SK-N-SH (cell line): ENCODE data around the gene PCNX2. TPM values are rescaled to one million over a fixed set of nuclear protein-coding genes. Genes with fewer than 3 reads are reported as not detected.

ENCODE experiments used
- CTCF ChIA-PET: fragments of 300-600, 350-600 bp; formaldehyde crosslinking; extraction: SDS; loops from one replicate; lab custom pipeline; 2021; lab: Yijun Ruan, JAX
- POLR2A ChIA-PET: fragments of 350-600 bp; sonication (Branson Sonifier 250); formaldehyde crosslinking; extraction: SDS; loops from one replicate; lab custom pipeline; 2020; ENCODE audit warnings: antibody characterized with exemption, inconsistent platforms; lab: Yijun Ruan, JAX
- DNase-seq: peaks from one replicate; pipeline ENCODE4 v3.0.0; 2012
- H2AFZ ChIP-seq: fragments of 200-600 bp; sonication (generic); 2 replicates; pipeline ENCODE4 v1.8.1; 2016; ENCODE audit warnings: antibody characterized with exemption, mild to moderate bottlenecking, low read depth
- H3F3A ChIP-seq: fragments of 200-600 bp; sonication (generic); replicated peaks from 2 replicates; pipeline ENCODE3; 2016; ENCODE audit warnings: antibody characterized with exemption, mild to moderate bottlenecking; ENCODE audit not compliant: insufficient read depth
- H3K27ac ChIP-seq, 2 experiments: fragments of 200-500 bp in 1 of 2; fragments of 200-600 bp in 1 of 2; sonication (Bioruptor generic) in 1 of 2; sonication (generic), shearing (Covaris generic) in 1 of 2; 2 replicates each; pipeline versions ENCODE4 v1.5.1 to v1.6.1; 2014 to 2016; ENCODE audit warnings: low read depth in 2 of 2, inconsistent platforms in 1 of 2, low read length in 1 of 2, mild to moderate bottlenecking in 1 of 2, mixed read lengths in 1 of 2
- H3K27me3 ChIP-seq: fragments of 200-600 bp; sonication (generic), shearing (Covaris generic); 2 replicates; pipeline ENCODE4 v1.6.1; 2016; ENCODE audit warnings: mixed run types; ENCODE audit not compliant: insufficient read depth
- H3K36me3 ChIP-seq, 2 experiments: fragments of 200-500 bp in 1 of 2; fragments of 200-600 bp in 1 of 2; sonication (Bioruptor generic) in 1 of 2; sonication (generic) in 1 of 2; replicated peaks in 1 of 2; 2 replicates each; pipeline versions ENCODE3 to v1.5.1; 2014 to 2016; ENCODE audit warnings: low read length in 1 of 2, mild to moderate bottlenecking in 1 of 2; ENCODE audit not compliant: insufficient read depth in 2 of 2, control insufficient read depth in 1 of 2
- H3K4me1 ChIP-seq, 2 experiments: fragments of 200-500 bp in 1 of 2; fragments of 200-600 bp in 1 of 2; sonication (Bioruptor generic) in 1 of 2; sonication (generic), shearing (Covaris generic) in 1 of 2; 2 replicates each; pipeline versions ENCODE4 v1.5.1 to v1.6.1; 2014 to 2016; ENCODE audit warnings: low read depth in 1 of 2, low read length in 1 of 2, mixed run types in 1 of 2; ENCODE audit not compliant: insufficient read depth in 2 of 2, control insufficient read depth in 1 of 2
- H3K4me2 ChIP-seq: fragments of 200-600 bp; sonication (generic), shearing (Covaris generic); 2 replicates; pipeline ENCODE4 v1.6.1; 2017; ENCODE audit warnings: mixed run types
- H3K4me3 ChIP-seq, 2 experiments: fragments of 200-500 bp in 1 of 2; fragments of 200-600 bp in 1 of 2; sonication (Bioruptor generic) in 1 of 2; sonication (generic), shearing (Covaris generic) in 1 of 2; 2 replicates each; pipeline versions ENCODE4 v1.5.1 to v1.8.1; 2014 to 2016; ENCODE audit warnings: low read depth in 2 of 2, inconsistent platforms in 1 of 2, low read length in 1 of 2, mild to moderate bottlenecking in 1 of 2, mixed read lengths in 1 of 2, moderate library complexity in 1 of 2
- H3K79me2 ChIP-seq: fragments of 200-600 bp; sonication (generic); 2 replicates; pipeline ENCODE4 v1.8.1; 2017; ENCODE audit warnings: mild to moderate bottlenecking; ENCODE audit not compliant: insufficient read depth
- H3K9ac ChIP-seq: fragments of 200-600 bp; sonication (generic); 2 replicates; pipeline ENCODE4 v1.6.1; 2017; ENCODE audit warnings: mixed run types
- H3K9me2 ChIP-seq: fragments of 200-600 bp; sonication (generic); 2 replicates; pipeline ENCODE4 v1.6.1; 2017; ENCODE audit warnings: mixed run types
- H3K9me3 ChIP-seq: fragments of 200-600 bp; sonication (generic); 2 replicates; pipeline ENCODE4 v1.6.1; 2017; ENCODE audit warnings: mixed run types, mild to moderate bottlenecking, moderate library complexity
- H4K20me1 ChIP-seq: fragments of 200-600 bp; sonication (generic); 2 replicates; pipeline ENCODE4 v1.6.1; 2017; ENCODE audit warnings: mild to moderate bottlenecking, mixed run types; ENCODE audit not compliant: insufficient read depth
- ELF1 ChIP-seq: IDR thresholded peaks from 2 replicates; pipeline ENCODE4 v1.4.0; 2012
- EZH2phosphoT487 ChIP-seq: fragments of 200-600 bp; sonication (generic); IDR thresholded peaks from 2 replicates; pipeline ENCODE4 v1.6.1; 2017; ENCODE audit warnings: low read depth, mixed run types, mild to moderate bottlenecking, antibody characterized with exemption, moderate library complexity, borderline replicate concordance
- FOSL2 ChIP-seq: IDR thresholded peaks from 2 replicates; pipeline ENCODE4 v1.4.0; 2012; ENCODE audit warnings: low read depth, mild to moderate bottlenecking, moderate library complexity, borderline replicate concordance
- FOXM1 ChIP-seq: IDR thresholded peaks from 2 replicates; pipeline ENCODE4 v1.4.0; 2012; ENCODE audit warnings: low read depth, mild to moderate bottlenecking
- GATA2 ChIP-seq: sonication (generic); formaldehyde crosslinking; IDR thresholded peaks from 2 replicates; pipeline ENCODE4 v1.5.0; 2020; ENCODE audit warnings: mild to moderate bottlenecking, missing genetic modification reagents
- MEF2A ChIP-seq: IDR thresholded peaks from 2 replicates; pipeline ENCODE4 v1.4.0; 2012; ENCODE audit warnings: low read depth, borderline replicate concordance
- NFIC ChIP-seq: IDR thresholded peaks from 2 replicates; pipeline ENCODE4 v1.4.0; 2012; ENCODE audit warnings: borderline replicate concordance
- RCOR1 ChIP-seq: fragments of 150-350 bp; IDR thresholded peaks from 2 replicates; pipeline ENCODE4 v1.6.1; 2017; ENCODE audit warnings: antibody characterized with exemption, low read length
- RFX5 ChIP-seq: IDR thresholded peaks from 2 replicates; pipeline ENCODE4 v1.6.1; 2012; ENCODE audit warnings: mild to moderate bottlenecking, improper control_type of control experiment, low read length
- SIN3A ChIP-seq: IDR thresholded peaks from 2 replicates; pipeline ENCODE4 v1.6.1; 2012; ENCODE audit warnings: low read depth, mild to moderate bottlenecking, low read length, moderate library complexity, borderline replicate concordance
- SMC3 ChIP-seq: IDR thresholded peaks from 2 replicates; pipeline ENCODE4 v1.6.1; 2012; ENCODE audit warnings: low read depth, low read length, improper control_type of control experiment
- TAF1 ChIP-seq: IDR thresholded peaks from 2 replicates; pipeline ENCODE4 v1.6.1; 2012; ENCODE audit warnings: low read depth, mild to moderate bottlenecking, low read length, moderate library complexity, borderline replicate concordance
- TCF12 ChIP-seq: IDR thresholded peaks from 2 replicates; pipeline ENCODE4 v1.4.0; 2012
- TEAD4 ChIP-seq: IDR thresholded peaks from 2 replicates; pipeline ENCODE4 v1.4.0; 2012; ENCODE audit warnings: mild to moderate bottlenecking, borderline replicate concordance; ENCODE audit not compliant: insufficient read depth
- WGBS: methylation state at CpG from one replicate; pipeline ENCODE4 v1.1.6; 2017; ENCODE audit warnings: low lambda C conversion rate; 5-methylcytosine and 5-hydroxymethylcytosine counted together
- polyA plus RNA-seq, 3 experiments: library from polyadenylated mRNA; depleted of rRNA; stranded (reverse); fragments of >200 nt; gene quantifications; 2 replicates each; pipeline ENCODE4 v1.2.3, GENCODE V29; 2012
- TF ChIP-seq, protein P1 (sequence below): IDR thresholded peaks from 2 replicates; pipeline ENCODE4 v1.6.1; 2012; ENCODE audit warnings: mild to moderate bottlenecking, low read depth, low read length, moderate library complexity

The PCNX2 gene
- polyA plus RNA-seq, 1 of the 3 experiments (the other 2 are of a cell fraction): 10.6 TPM

DNA sequence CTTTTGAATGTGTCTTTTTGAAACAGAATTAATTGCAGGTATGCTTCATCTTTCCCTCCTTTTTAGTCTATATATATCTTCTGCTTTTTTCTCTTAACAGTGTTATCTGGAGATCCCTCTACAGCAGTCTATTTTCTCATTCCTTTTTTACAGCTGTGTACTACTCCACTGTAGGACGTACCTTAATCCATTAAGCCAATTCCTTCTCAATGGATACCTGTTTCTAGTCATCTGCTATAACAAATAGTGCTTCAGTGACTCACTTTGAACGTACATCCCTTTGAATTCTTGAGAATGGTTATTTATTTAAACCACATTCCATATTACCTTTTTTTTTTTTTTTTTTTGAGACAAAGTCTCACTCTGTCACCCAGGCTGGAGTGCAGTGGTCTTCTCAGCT lies 15.6 kb downstream of the PCNX2 start:
- ChIA-PET CTCF (no interaction called here), POLR2A (no interaction called here)
- Histone ChIP-seq H3K79me2 (peaks cover 4% of the 10 kb centered on the region; the same call in 1 of the 2 replicates), H3K9me2 (no peaks in the 10 kb centered on the region), H3K4me3 (no peak overlapping the region), H3K27ac (no peak overlapping the region), H3K9ac (no peak overlapping the region), H4K20me1 (no peaks in the 10 kb centered on the region), H3K9me3 (no peaks in the 10 kb centered on the region), H3F3A (no peaks in the 10 kb centered on the region), H3K27me3 (no peaks in the 10 kb centered on the region), H2AFZ (no peak overlapping the region), H3K4me2 (no peak overlapping the region), H3K36me3 (no peaks in the 10 kb centered on the region), H3K4me1 (no peaks in the 10 kb centered on the region)
- no peak for DNase-seq
- no peak for TF ChIP-seq TEAD4
- no peak for TF ChIP-seq EZH2phosphoT487
- no peak for TF ChIP-seq ELF1
- TF ChIP-seq, protein P1, sequence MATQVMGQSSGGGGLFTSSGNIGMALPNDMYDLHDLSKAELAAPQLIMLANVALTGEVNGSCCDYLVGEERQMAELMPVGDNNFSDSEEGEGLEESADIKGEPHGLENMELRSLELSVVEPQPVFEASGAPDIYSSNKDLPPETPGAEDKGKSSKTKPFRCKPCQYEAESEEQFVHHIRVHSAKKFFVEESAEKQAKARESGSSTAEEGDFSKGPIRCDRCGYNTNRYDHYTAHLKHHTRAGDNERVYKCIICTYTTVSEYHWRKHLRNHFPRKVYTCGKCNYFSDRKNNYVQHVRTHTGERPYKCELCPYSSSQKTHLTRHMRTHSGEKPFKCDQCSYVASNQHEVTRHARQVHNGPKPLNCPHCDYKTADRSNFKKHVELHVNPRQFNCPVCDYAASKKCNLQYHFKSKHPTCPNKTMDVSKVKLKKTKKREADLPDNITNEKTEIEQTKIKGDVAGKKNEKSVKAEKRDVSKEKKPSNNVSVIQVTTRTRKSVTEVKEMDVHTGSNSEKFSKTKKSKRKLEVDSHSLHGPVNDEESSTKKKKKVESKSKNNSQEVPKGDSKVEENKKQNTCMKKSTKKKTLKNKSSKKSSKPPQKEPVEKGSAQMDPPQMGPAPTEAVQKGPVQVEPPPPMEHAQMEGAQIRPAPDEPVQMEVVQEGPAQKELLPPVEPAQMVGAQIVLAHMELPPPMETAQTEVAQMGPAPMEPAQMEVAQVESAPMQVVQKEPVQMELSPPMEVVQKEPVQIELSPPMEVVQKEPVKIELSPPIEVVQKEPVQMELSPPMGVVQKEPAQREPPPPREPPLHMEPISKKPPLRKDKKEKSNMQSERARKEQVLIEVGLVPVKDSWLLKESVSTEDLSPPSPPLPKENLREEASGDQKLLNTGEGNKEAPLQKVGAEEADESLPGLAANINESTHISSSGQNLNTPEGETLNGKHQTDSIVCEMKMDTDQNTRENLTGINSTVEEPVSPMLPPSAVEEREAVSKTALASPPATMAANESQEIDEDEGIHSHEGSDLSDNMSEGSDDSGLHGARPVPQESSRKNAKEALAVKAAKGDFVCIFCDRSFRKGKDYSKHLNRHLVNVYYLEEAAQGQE: no peak
- TF ChIP-seq TAF1: no peak
- TF ChIP-seq SMC3: no peak
- TF ChIP-seq RCOR1: no peak
- no peak for TF ChIP-seq NFIC
- TF ChIP-seq FOSL2: no peak
- no peak for TF ChIP-seq TCF12
- TF ChIP-seq RFX5: no peak
- no peak for TF ChIP-seq SIN3A
- no peak for TF ChIP-seq MEF2A
- no peak for TF ChIP-seq GATA2 (CRISPR knock-in tag)
- TF ChIP-seq FOXM1: no peak
- WGBS: 84% methylated on average over 2 of the region's 2 CpGs

- Histone ChIP-seq H3K4me3 (no peak overlapping the region), H3K9me3 (no peaks in the 10 kb centered on the region), H3K27me3 (no peaks in the 10 kb centered on the region), H3K27ac (no peak overlapping the region), H3K4me2 (no peak overlapping the region), H3K9ac (no peak overlapping the region), H2AFZ (no peak overlapping the region), H4K20me1 (peaks cover 5% of the 10 kb centered on the region; the same call in 1 of the 2 replicates), H3K79me2 (peaks cover 4% of the 10 kb centered on the region; the same call in 1 of the 2 replicates), H3K36me3 (no peaks in the 10 kb centered on the region), H3F3A (no peaks in the 10 kb centered on the region), H3K9me2 (no peaks in the 10 kb centered on the region), H3K4me1 (no peaks in the 10 kb centered on the region)
- CTCF ChIA-PET: no interaction called here
- TF ChIP-seq RCOR1: no peak
- POLR2A ChIA-PET: no interaction called here
- DNase-seq: no peak
- 89% methylated on average over 1 of the region's 1 CpG for WGBS
Measured at GRCh38 chr1:233278631-233279030, 16.9 kb downstream of the PCNX2 start.
